ENCODE results near the gene RSRC2.

RSRC2 gene

GRCh38 chr12:122458105-122459035 is 68.4 kb downstream of the RSRC2 start:
- H3K4me3 ChIP-seq (ENCODE audit: low read depth, low read length): no peak overlapping the region
- no peak for TF ChIP-seq CTCF (IDR thresholded peaks at IDR 0.05; ENCODE audit: insufficient read depth, low read depth, low read length, missing control alignments)
- DNase-seq (ENCODE audit: low read depth): no peak

DNA sequence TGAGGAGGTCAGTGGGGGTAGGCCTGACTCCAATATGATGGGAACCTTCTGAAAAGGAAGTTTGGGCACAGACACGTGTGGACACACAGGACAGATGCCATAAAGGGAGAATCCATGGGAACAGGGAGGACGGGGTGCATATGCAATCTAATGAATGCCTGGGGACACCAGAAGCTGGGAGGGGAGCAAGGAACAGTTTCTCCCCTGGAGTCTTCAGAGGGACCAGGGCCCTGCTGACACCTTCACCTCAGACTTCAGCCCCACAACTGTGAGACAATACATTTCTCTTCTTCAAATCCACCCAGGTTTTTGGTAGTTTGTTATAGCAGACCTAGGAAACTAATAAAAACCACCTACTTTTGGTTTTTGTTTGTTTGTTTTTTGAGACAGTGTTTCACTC is 69.1 kb downstream of the RSRC2 start:
- no peak for TF ChIP-seq CTCF (IDR thresholded peaks at IDR 0.05; ENCODE audit: insufficient read depth, low read depth, low read length, missing control alignments)
- H3K4me3 ChIP-seq (ENCODE audit: low read depth, low read length): no peak overlapping the region

DNA sequence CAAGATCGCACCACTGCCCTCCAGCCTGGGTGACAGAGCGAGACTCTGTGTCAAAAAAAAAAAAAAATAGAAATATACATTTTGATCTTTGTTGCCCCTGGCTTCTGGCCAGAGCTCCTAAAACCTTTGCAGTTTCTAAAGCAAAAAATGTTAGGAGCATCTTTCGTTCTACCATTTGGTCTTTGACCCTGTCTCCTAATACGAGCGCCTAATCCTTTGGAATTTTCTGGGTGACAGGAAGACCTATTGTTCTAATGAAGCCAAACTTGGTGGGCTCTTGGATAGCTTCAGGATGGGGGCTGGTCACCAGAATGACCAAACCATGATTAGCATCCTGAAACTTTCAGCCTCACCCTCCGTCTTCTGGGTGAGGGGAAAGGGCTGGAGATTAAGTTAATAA is 72.0 kb downstream of the RSRC2 start:
- no peak for TF ChIP-seq CTCF (IDR thresholded peaks at IDR 0.05; ENCODE audit: insufficient read depth, low read depth, low read length, missing control alignments)
- H3K4me3 ChIP-seq (ENCODE audit: low read depth, low read length): no peak overlapping the region
- DNase-seq (ENCODE audit: low read depth): no peak

More for the DNA sequence above, 69.1 kb downstream of the RSRC2 start:
- DNase-seq (ENCODE audit: low read depth): peak; percentile 31

- no peak overlapping the region for H3K4me3 ChIP-seq (ENCODE audit: low read depth, low read length)
- TF ChIP-seq CTCF (IDR thresholded peaks at IDR 0.05; ENCODE audit: insufficient read depth, low read depth, low read length, missing control alignments): no peak
- no peak for DNase-seq (ENCODE audit: low read depth)
Measured at GRCh38 chr12:122454250-122454721, 72.5 kb downstream of the RSRC2 start.
